ENCODE data around the gene UNC79. TPM values are rescaled to one million over a fixed set of nuclear protein-coding genes. Genes with fewer than 3 reads are reported as not detected.

Gene UNC79
- total RNA-seq, 4 donors from 2014 or later = 0.14 to 0.32 TPM; not detected in 2

DNA sequence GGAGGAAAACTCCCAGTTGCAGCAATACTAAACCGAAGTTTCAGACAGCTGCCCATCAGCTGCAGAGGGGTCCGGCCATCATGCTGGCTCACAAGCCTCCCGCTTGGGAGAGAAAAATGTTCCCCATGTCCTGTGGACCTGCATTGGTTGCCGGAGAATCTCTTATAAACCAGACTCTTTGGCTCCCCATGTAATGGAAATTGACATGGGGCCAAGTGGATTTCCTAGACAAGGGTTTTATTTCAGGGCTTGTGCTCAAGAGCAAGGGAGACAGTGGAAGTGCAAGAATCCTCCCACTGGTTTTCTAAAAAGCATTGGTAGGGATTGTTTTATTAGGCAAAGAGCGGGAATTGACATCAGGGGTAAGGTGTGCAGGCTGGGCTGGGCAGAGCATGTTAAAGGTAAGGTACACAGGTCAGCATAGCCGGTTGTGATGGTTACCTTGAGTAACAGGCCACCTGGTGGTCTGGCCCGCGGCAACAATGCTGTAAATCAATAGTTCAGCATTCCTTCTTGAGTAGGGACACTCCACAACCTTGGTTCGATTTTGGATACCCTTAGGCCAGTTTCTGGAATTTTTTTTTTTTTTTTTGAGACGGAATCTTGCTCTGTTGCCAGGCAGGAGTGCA is 135.4 kb downstream of the UNC79 start:
- no peak for DNase-seq
- intact Hi-C loops (cut with DNase I; ENCODE audit: low total_unique reads) (no loop called here), in situ Hi-C loops (cut with MboI; ENCODE audit: low pct_ligation_motif_present in 1 of 4, low pct_unique_long_range_greater_than_20kb in 1 of 4, low sequenced_read_pairs in 3 of 4) (no loop called here)
- no peaks in the 10 kb centered on the region for H3K4me1 ChIP-seq
- 80 to 82% methylated on average over 6 to 10 of the region's 10 CpGs for WGBS, 2 donors (ENCODE audit: low coverage in 1 of 2)
- no peaks in the 10 kb centered on the region for H3K27me3 ChIP-seq
- H3K4me3 ChIP-seq = no peak overlapping the region
- no peaks in the 10 kb centered on the region for H3K9me3 ChIP-seq
- H3K36me3 ChIP-seq = no peaks in the 10 kb centered on the region
- TF ChIP-seq POLR2AphosphoS5 (IDR thresholded peaks at IDR 0.05) = no peak
- TF ChIP-seq POLR2A (IDR thresholded peaks at IDR 0.05) = no peak
- no peak overlapping the region for H3K27ac ChIP-seq

DNA sequence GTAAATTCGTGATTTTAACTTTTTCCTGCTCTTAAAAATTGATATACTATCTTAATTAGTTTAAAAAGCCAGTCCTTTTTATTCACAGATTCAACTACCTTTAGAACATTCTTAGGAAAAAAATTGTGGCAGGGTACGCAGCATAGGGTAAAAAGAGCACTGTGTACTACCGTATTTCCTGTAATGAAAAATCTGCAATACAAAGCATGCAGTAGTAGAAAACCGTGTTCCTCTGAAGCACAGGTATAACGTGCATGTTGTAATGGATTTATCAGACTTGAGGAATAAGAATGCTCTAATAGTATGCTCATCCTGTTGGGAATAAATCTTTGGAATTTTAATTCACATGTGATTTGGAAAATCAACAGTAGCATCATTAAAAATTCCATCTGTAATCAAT is 140.5 kb downstream of the UNC79 start:
- intact Hi-C loops (cut with DNase I; ENCODE audit: low total_unique reads) = no loop called here
- no peaks in the 10 kb centered on the region for H3K36me3 ChIP-seq
- no peak for TF ChIP-seq POLR2AphosphoS5 (IDR thresholded peaks at IDR 0.05)
- no peak for TF ChIP-seq EP300 (IDR thresholded peaks at IDR 0.05; ENCODE audit: low read depth)
- no peak for TF ChIP-seq POLR2A (IDR thresholded peaks at IDR 0.05)
- TF ChIP-seq CTCF (IDR thresholded peaks at IDR 0.05) = no peak
- H3K9me3 ChIP-seq = no peaks in the 10 kb centered on the region
- no peak overlapping the region for H3K4me3 ChIP-seq
- H3K27me3 ChIP-seq = no peaks in the 10 kb centered on the region
- DNase-seq = no peak
- in situ Hi-C loops (cut with MboI; ENCODE audit: low pct_ligation_motif_present in 1 of 4, low pct_unique_long_range_greater_than_20kb in 1 of 4, low sequenced_read_pairs in 3 of 4) = no loop called here
- 64 to 71% methylated on average over 5 of the region's 5 CpGs for WGBS, 2 donors (ENCODE audit: low coverage in 1 of 2)
- H3K27ac ChIP-seq = no peak overlapping the region
- no peaks in the 10 kb centered on the region for H3K4me1 ChIP-seq

DNA sequence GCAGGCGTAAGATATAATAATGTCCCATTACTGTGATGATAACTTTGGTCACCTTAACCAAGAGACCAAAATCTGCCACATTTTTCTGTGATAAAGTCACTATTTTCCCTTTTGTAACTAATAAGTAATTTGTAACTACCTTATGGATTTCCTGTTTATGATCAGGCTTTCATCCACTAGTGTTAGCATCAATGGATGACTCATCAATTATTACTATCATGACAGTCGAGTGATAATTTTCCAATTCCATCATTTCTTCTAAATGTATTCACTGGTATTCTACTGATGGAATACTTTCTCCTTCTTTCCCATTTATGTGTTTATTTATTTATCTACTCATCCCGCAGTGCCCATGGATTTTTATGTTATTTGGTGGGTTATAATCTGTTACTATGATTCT is 148.4 kb downstream of the UNC79 start:
- Histone ChIP-seq H3K27ac (no peak overlapping the region), H3K4me3 (no peak overlapping the region)

DNA sequence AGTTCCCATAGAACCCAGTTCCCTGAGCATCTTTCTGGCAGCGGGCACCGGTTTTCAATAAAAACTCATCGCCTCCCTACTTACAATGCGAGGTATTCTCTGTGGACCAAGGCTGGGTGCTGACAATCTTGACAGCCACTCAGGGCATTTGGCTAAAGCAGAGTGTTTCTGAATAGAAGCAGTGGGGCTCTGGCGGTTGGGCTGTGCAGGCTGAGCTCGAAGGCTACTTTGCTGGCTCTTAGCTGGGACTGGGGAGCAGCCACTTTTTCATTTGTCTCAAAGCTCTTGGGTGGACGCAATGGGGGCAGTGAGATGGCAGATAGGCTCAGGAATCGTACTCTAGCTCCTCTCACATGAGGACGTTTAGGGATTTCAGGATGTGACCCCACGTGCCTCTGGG is 151.8 kb downstream of the UNC79 start:
- WGBS, 2 donors (ENCODE audit: low coverage in 1 of 2) = 80 to 87% methylated on average over 3 to 10 of the region's 10 CpGs
- intact Hi-C loops (cut with DNase I; ENCODE audit: low total_unique reads) = no loop called here
- Histone ChIP-seq H3K27ac (no peak overlapping the region), H3K4me1 (no peaks in the 10 kb centered on the region), H3K27me3 (no peaks in the 10 kb centered on the region), H3K36me3 (no peaks in the 10 kb centered on the region), H3K9me3 (no peaks in the 10 kb centered on the region), H3K4me3 (no peak overlapping the region)
- no peak for TF ChIP-seq POLR2A (IDR thresholded peaks at IDR 0.05)
- TF ChIP-seq CTCF (IDR thresholded peaks at IDR 0.05) = no peak
- no peak for TF ChIP-seq EP300 (IDR thresholded peaks at IDR 0.05; ENCODE audit: low read depth)
- no peak for TF ChIP-seq POLR2AphosphoS5 (IDR thresholded peaks at IDR 0.05)
- in situ Hi-C loops (cut with MboI; ENCODE audit: low pct_ligation_motif_present in 1 of 4, low pct_unique_long_range_greater_than_20kb in 1 of 4, low sequenced_read_pairs in 3 of 4) = no loop called here
- DNase-seq = no peak

More for the DNA sequence above, 148.4 kb downstream of the UNC79 start:
- Histone ChIP-seq H3K36me3 (no peaks in the 10 kb centered on the region), H3K4me1 (no peaks in the 10 kb centered on the region), H3K9me3 (no peaks in the 10 kb centered on the region), H3K27me3 (no peaks in the 10 kb centered on the region)
- no peak for TF ChIP-seq CTCF (IDR thresholded peaks at IDR 0.05)
- TF ChIP-seq POLR2A (IDR thresholded peaks at IDR 0.05) = no peak
- no peak for TF ChIP-seq EP300 (IDR thresholded peaks at IDR 0.05; ENCODE audit: low read depth)
- TF ChIP-seq POLR2AphosphoS5 (IDR thresholded peaks at IDR 0.05) = no peak
- in situ Hi-C loops (cut with MboI; ENCODE audit: low pct_ligation_motif_present in 1 of 4, low pct_unique_long_range_greater_than_20kb in 1 of 4, low sequenced_read_pairs in 3 of 4) (no loop called here), intact Hi-C loops (cut with DNase I; ENCODE audit: low total_unique reads) (no loop called here)
- WGBS, 2 donors (ENCODE audit: low coverage in 1 of 2) = 60 to 84% methylated on average over 2 to 3 of the region's 3 CpGs
- DNase-seq = no peak

DNA sequence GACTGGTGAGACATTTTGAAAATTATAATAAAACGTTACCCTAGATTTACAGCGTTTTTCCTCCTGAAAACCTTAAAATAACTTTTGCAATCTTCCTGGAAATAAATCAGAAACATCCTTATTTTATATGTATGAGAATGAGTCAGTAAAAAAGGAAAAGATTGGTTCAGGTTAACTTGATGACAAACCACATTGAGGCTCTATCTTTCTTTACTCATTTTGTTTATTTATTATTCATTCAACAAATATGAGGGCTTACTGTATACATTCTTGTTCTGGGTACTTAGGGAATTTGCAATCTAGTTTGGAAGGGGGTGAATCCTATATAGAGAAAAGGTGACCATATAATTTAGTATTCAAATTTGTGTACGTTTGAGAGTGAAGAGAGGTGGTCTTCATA is 156.6 kb downstream of the UNC79 start:
- WGBS, 2 donors (ENCODE audit: low coverage in 1 of 2) = 65 to 77% methylated on average over 3 of the region's 3 CpGs
- no peaks in the 10 kb centered on the region for H3K9me3 ChIP-seq
- in situ Hi-C loops (cut with MboI; ENCODE audit: low pct_ligation_motif_present in 1 of 4, low pct_unique_long_range_greater_than_20kb in 1 of 4, low sequenced_read_pairs in 3 of 4) = no loop called here
- intact Hi-C loops (cut with DNase I; ENCODE audit: low total_unique reads) = no loop called here
- H3K36me3 ChIP-seq = no peaks in the 10 kb centered on the region
- H3K27me3 ChIP-seq = no peaks in the 10 kb centered on the region
- H3K27ac ChIP-seq = no peak overlapping the region
- no peak for TF ChIP-seq EP300 (IDR thresholded peaks at IDR 0.05; ENCODE audit: low read depth)
- TF ChIP-seq POLR2AphosphoS5 (IDR thresholded peaks at IDR 0.05) = no peak
- no peak for TF ChIP-seq POLR2A (IDR thresholded peaks at IDR 0.05)
- TF ChIP-seq CTCF (IDR thresholded peaks at IDR 0.05) = no peak
- H3K4me3 ChIP-seq = no peak overlapping the region
- H3K4me1 ChIP-seq = no peaks in the 10 kb centered on the region
- DNase-seq = no peak

Measured in transverse colon (tissue), 4 donors.